Transverse colon (tissue), 4 donors: Measurements from ENCODE around the gene ONECUT3. TPM values are rescaled to one million over a fixed set of nuclear protein-coding genes. Genes with fewer than 3 reads are reported as not detected.

ENCODE experiments used
- DNase-seq: peaks from one replicate; pipeline ENCODE4 v3.0.0-alpha.2; 2019
- H3K27ac ChIP-seq, 4 donors: fragments of 200-600 bp; sonication (generic); 2 replicates each; pipeline ENCODE4 v1.5.1; 2016 to 2018; ENCODE audit warnings: inconsistent platforms in 4 of 4
- H3K27me3 ChIP-seq: fragments of 200-600 bp; sonication (generic); 2 replicates; pipeline ENCODE4 v1.5.1; 2017; ENCODE audit warnings: inconsistent platforms
- H3K36me3 ChIP-seq, 4 donors: fragments of 200-600 bp; sonication (generic); 2 replicates each; pipeline ENCODE4 v1.5.1; 2017 to 2019; ENCODE audit warnings: inconsistent platforms in 4 of 4
- H3K4me1 ChIP-seq, 4 donors: fragments of 200-600 bp; sonication (generic); 2 replicates each; pipeline ENCODE4 v1.5.1; 2017 to 2020; ENCODE audit warnings: inconsistent platforms in 4 of 4
- H3K4me3 ChIP-seq, 4 donors: fragments of 200-600 bp; sonication (generic); 1 replicate in 1 of 4; 2 replicates in 3 of 4; pipeline versions ENCODE4 v1.5.1 to v1.6.1; 2017 to 2019; ENCODE audit warnings: inconsistent platforms in 4 of 4
- H3K9me3 ChIP-seq, 2 donors: fragments of 200-600 bp; sonication (generic); 2 replicates each; pipeline ENCODE4 v1.5.1; 2017 to 2019; ENCODE audit warnings: inconsistent platforms in 2 of 2
- CTCF ChIP-seq, 5 experiments: fragments of 200-600 bp in 3 of 5; fragments of 450-650 bp in 2 of 5; sonication (generic) in 3 of 5; IDR thresholded peaks; 1 replicate in 2 of 5; 2 replicates in 3 of 5; pipeline ENCODE4 v1.5.1; 2016 to 2017; ENCODE audit warnings: antibody characterized with exemption in 5 of 5, inconsistent platforms in 3 of 5, mild to moderate bottlenecking in 2 of 5, moderate library complexity in 1 of 5
- EP300 ChIP-seq: sonication (generic); formaldehyde crosslinking; IDR thresholded peaks from one replicate; pipeline ENCODE4 v1.6.1; 2017; ENCODE audit warnings: antibody characterized with exemption, low read depth
- POLR2A ChIP-seq: fragments of 450-650 bp; IDR thresholded peaks from one replicate; pipeline ENCODE4 v1.6.1; 2016; ENCODE audit warnings: antibody characterized with exemption, mild to moderate bottlenecking, moderate library complexity
- POLR2AphosphoS5 ChIP-seq, 3 donors: sonication (generic); formaldehyde crosslinking; IDR thresholded peaks; one replicate each; pipeline ENCODE4 v1.6.1; 2016; ENCODE audit warnings: antibody characterized with exemption in 3 of 3
- WGBS, 2 donors: methylation state at CpG; one replicate each; pipeline ENCODE4 v1.1.5; 2018; ENCODE audit warnings: low coverage in 1 of 2; 5-methylcytosine and 5-hydroxymethylcytosine counted together
- in situ Hi-C, 4 donors: fragments of 200-750 bp; cut with MboI; loops; one replicate each; pipeline versions ENCODE4 v1.15.0 to v1.15.1; 2017; ENCODE audit warnings: low sequenced_read_pairs in 3 of 4, low pct_ligation_motif_present in 1 of 4, low pct_unique_long_range_greater_than_20kb in 1 of 4
- intact Hi-C: fragments of 100-400 bp; cut with DNase I; formaldehyde crosslinking; loops from one replicate; pipeline ENCODE4 v1.15.1; 2023; ENCODE audit warnings: low total_unique reads
- total RNA-seq, 4 donors: library from RNA; depleted of rRNA; stranded (reverse); fragments of >200 nt; gene quantifications; one replicate each; pipeline ENCODE4 v1.1.0, GENCODE V29; 2016

ONECUT3 gene
- total RNA-seq, 4 donors from 2014 or later: not detected

GRCh38 chr19:1746401-1747284 lies 6.7 kb upstream of the ONECUT3 start:
- Histone ChIP-seq H3K4me3 (no peak overlapping the region), H3K36me3 (no peaks in the 10 kb centered on the region), H3K27me3 (peaks cover 96% of the 10 kb centered on the region), H3K4me1 (peaks cover 18 to 30% (median 27%) of the 10 kb centered on the region in 4 donors), H3K9me3 (no peaks in the 10 kb centered on the region), H3K27ac (no peak overlapping the region)
- TF ChIP-seq POLR2A (no peak), POLR2AphosphoS5 (IDR thresholded peaks at IDR 0.05) (no peak), CTCF (IDR thresholded peaks at IDR 0.05) (no peak)
- WGBS, 2 donors: 0 to 7% methylated on average over 1 to 25 of the region's 31 CpGs
- DNase-seq: no peak
- intact Hi-C loops: no loop called here
- in situ Hi-C loops: no loop called here

GRCh38 chr19:1747285-1748114 lies 5.8 kb upstream of the ONECUT3 start:
- H3K9me3 ChIP-seq: no peaks in the 10 kb centered on the region
- no peaks in the 10 kb centered on the region for H3K36me3 ChIP-seq
- 4% methylated on average over 18 of the region's 22 CpGs; no CpG with 5 or more reads in 1 of the 2 donors for WGBS, 2 donors
- in situ Hi-C loops: no loop called here
- TF ChIP-seq EP300: no peak
- TF ChIP-seq POLR2A: no peak
- no peak for TF ChIP-seq POLR2AphosphoS5 (IDR thresholded peaks at IDR 0.05)
- TF ChIP-seq CTCF (IDR thresholded peaks at IDR 0.05): no peak
- peaks cover 97% of the 10 kb centered on the region for H3K27me3 ChIP-seq
- no peak overlapping the region for H3K4me3 ChIP-seq
- DNase-seq: no peak
- H3K4me1 ChIP-seq: peaks cover 18 to 30% (median 27%) of the 10 kb centered on the region in 4 donors
- H3K27ac ChIP-seq: no peak overlapping the region
- intact Hi-C loops: no loop called here

DNA sequence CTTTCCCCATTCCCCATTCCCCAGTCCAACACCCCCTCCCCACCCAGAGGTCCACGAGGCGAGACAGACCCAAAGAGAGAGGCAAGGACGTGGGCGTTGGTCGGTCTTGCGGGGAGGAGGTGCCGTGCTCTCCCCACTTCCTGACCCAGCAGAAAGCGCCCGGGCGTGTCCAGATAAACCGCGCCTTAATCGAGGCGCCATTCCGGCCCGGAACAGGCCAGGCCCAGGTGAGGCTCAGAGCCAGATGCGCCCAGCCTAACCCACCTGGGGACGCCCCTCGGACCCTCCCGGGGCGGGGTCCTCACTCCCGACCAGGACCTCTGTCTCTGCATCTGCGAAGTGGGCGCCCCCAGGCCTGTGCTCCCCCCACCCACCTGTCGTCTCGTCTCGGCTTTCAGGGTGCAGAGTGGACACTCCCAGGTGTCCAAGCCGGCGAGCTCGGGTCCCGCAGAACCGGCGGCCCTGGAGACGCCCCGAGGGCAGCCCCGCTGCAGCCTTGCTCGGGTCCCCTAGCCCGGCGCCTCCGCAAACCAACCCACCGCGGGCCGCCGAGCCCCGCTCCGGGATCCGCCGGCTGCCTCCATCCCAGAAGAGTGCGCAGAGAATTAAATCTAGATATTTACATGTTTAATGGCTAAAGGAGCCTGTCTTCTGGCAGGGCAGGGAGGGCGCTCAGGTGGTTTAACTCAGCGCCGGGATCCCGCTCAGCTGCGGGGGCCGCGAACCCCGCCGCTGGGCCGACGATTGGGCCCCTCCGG lies 5.0 kb upstream of the ONECUT3 start:
- H3K4me3 ChIP-seq: peak overlapping the region in 1 of 4 donors; percentile 36
- 1% methylated on average over 48 of the region's 61 CpGs; no CpG with 5 or more reads in 1 of the 2 donors for WGBS, 2 donors

More for the DNA sequence above, 5.0 kb upstream of the ONECUT3 start:
- TF ChIP-seq CTCF (IDR thresholded peaks at IDR 0.05): no peak
- no peak for TF ChIP-seq POLR2AphosphoS5 (IDR thresholded peaks at IDR 0.05)
- no peak for TF ChIP-seq EP300
- TF ChIP-seq POLR2A: no peak
- Histone ChIP-seq H3K27ac (no peak overlapping the region), H3K9me3 (no peaks in the 10 kb centered on the region), H3K4me1 (peaks cover 18 to 30% (median 27%) of the 10 kb centered on the region in 4 donors), H3K27me3 (peaks cover 97% of the 10 kb centered on the region), H3K36me3 (no peaks in the 10 kb centered on the region)
- in situ Hi-C loops (no loop called here), intact Hi-C loops (no loop called here)
- peak; percentile 44 for DNase-seq
